PC-9 (cell line): ENCODE measurements around the gene ANKRD63. TPM values are rescaled to one million over a fixed set of nuclear protein-coding genes. Genes with fewer than 3 reads are reported as not detected.

ENCODE experiments used
- BruUV-seq: library from RNA; stranded (reverse); fragments of 400-500 nt; replicated peaks from 2 replicates; lab custom pipeline; 2021; lab: Mats Ljungman, UMichigan
- CTCF ChIA-PET: fragments of 300-600 bp; sonication (Branson Sonifier 250); formaldehyde crosslinking; loops from one replicate; lab custom pipeline; 2022; ENCODE audit warnings: antibody characterized with exemption; lab: Charles Lee
- POLR2A ChIA-PET: fragments of 300-600 bp; sonication (Branson Sonifier 250); formaldehyde crosslinking; loops from one replicate; lab custom pipeline; 2022; ENCODE audit warnings: antibody characterized with exemption; ENCODE audit not compliant: unreplicated experiment; lab: Charles Lee
- DNase-seq, 2 experiments: peaks; one replicate each; pipeline versions ENCODE4 v3.0.0 to v3.0.0-alpha.2; 2015 to 2022; ENCODE audit warnings: mixed read lengths in 1 of 2
- H2AFZ ChIP-seq: fragments of 200-600 bp; sonication (generic); 2 replicates; pipeline ENCODE4 v1.8.1; 2017; ENCODE audit warnings: antibody characterized with exemption
- H3F3A ChIP-seq: fragments of 200-600 bp; sonication (generic); 2 replicates; pipeline ENCODE4 v1.8.1; 2017; ENCODE audit warnings: antibody characterized with exemption, mild to moderate bottlenecking, low read depth; ENCODE audit not compliant: insufficient read depth
- H3K27ac ChIP-seq: fragments of 200-600 bp; sonication (generic); 2 replicates; pipeline ENCODE4 v1.6.1; 2016; ENCODE audit warnings: mixed run types
- H3K27me3 ChIP-seq: fragments of 200-600 bp; sonication (generic); 2 replicates; pipeline ENCODE4 v1.6.1; 2016; ENCODE audit warnings: low read depth, mixed run types; ENCODE audit not compliant: insufficient read depth
- H3K36me3 ChIP-seq: fragments of 200-600 bp; sonication (generic); 2 replicates; pipeline ENCODE4 v1.6.1; 2016; ENCODE audit warnings: low read depth, mixed run types
- H3K4me1 ChIP-seq: fragments of 200-600 bp; sonication (generic); replicated peaks from 2 replicates; pipeline ENCODE4 v1.6.1; 2016; ENCODE audit warnings: mixed run types; ENCODE audit not compliant: insufficient read depth
- H3K4me2 ChIP-seq: fragments of 200-600 bp; sonication (generic); 2 replicates; pipeline ENCODE4 v1.6.1; 2017; ENCODE audit warnings: mixed run types
- H3K4me3 ChIP-seq: fragments of 200-600 bp; sonication (generic); 2 replicates; pipeline ENCODE4 v1.6.1; 2016; ENCODE audit warnings: mixed run types
- H3K79me2 ChIP-seq: fragments of 200-600 bp; sonication (generic); 2 replicates; pipeline ENCODE4 v1.6.1; 2017; ENCODE audit warnings: low read depth, mixed run types
- H3K9me2 ChIP-seq: fragments of 200-600 bp; sonication (generic); 2 replicates; pipeline ENCODE4 v1.8.1; 2017; ENCODE audit warnings: mild to moderate bottlenecking; ENCODE audit not compliant: insufficient read depth
- H3K9me3 ChIP-seq: fragments of 200-600 bp; sonication (generic); 2 replicates; pipeline ENCODE4 v1.8.1; 2016; ENCODE audit warnings: low read depth; ENCODE audit not compliant: insufficient read depth
- H4K20me1 ChIP-seq: fragments of 200-600 bp; sonication (generic); 2 replicates; pipeline ENCODE4 v1.8.1; 2017; ENCODE audit not compliant: insufficient read depth
- EZH2 ChIP-seq: fragments of 200-600 bp; sonication (generic); IDR thresholded peaks from 2 replicates; pipeline ENCODE4 v1.8.0; 2017; ENCODE audit warnings: antibody characterized with exemption, low read depth
- intact Hi-C: fragments of 100-400 bp; cut with micrococcal nuclease; formaldehyde crosslinking; loops from one replicate; pipeline ENCODE4 v1.10.0; 2022; ENCODE audit not compliant: unreplicated experiment
- total RNA-seq: library from RNA; stranded (reverse); gene quantifications from 2 replicates; pipeline ENCODE4 v1.2.3, GENCODE V29; 2021
- TF ChIP-seq, protein P1 (sequence below): fragments of 200-600 bp; sonication (generic); conservative IDR thresholded peaks from 2 replicates; pipeline ENCODE4 v1.6.1; 2017; ENCODE audit warnings: mixed run types, antibody characterized with exemption, mild to moderate bottlenecking, moderate library complexity

The ANKRD63 gene
- total RNA-seq, 1 experiment from 2014 or later, result not detected

DNA sequence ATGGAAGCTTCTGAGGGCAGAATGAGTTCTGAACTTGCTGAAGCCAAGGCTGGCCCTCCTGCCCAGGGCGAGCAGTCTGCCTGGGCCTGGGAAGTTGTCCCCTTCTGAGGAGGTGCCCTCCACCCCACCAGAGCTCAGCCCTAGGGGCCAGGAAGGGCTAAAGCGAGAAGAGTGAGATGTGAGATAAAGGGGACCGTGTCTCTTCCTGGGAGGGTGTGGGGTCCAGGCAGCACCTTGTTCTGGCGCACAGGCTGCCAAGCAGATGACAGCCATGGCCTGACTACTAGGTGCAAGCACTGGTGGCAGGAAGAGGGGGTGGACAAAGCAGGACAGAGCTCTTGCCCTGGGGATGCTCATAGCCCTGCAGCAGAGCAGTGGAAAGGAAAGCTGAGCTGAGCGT, 40.3 kb downstream of the ANKRD63 start:
- no peak overlapping the region for H2AFZ ChIP-seq
- CTCF ChIA-PET, result no interaction called here

DNA sequence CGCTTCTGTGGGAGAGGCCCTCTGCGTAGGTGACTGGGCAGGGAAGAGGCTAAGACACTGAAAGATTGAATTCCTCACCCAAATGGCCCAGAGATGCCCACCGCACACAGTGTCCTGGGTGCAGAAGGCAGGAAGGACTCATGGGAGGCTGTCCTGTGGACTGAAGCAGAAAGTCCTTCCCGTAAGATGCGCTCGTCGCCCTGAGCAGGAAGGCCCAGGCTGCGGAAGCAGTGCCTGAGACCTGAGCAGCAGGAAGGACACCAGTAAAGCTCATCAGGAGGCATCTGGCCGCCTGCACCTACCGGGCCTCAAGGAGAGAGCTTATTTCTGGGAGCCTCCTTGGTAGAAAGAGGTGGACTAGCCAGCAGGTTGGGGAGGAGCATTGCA, 40.7 kb downstream of the ANKRD63 start:
- H3K4me3 ChIP-seq, result no peak overlapping the region
- H3K4me2 ChIP-seq, result no peak overlapping the region
- POLR2A ChIA-PET, result interaction anchor here (0.7 kb wide), 1 partner anchor 31 kb away, joined by 3 read pairs; no protein-coding TSS in a partner anchor
- H3K36me3 ChIP-seq, result no peaks in the 10 kb centered on the region
- no peaks in the 10 kb centered on the region for H4K20me1 ChIP-seq
- TF ChIP-seq, protein P1, sequence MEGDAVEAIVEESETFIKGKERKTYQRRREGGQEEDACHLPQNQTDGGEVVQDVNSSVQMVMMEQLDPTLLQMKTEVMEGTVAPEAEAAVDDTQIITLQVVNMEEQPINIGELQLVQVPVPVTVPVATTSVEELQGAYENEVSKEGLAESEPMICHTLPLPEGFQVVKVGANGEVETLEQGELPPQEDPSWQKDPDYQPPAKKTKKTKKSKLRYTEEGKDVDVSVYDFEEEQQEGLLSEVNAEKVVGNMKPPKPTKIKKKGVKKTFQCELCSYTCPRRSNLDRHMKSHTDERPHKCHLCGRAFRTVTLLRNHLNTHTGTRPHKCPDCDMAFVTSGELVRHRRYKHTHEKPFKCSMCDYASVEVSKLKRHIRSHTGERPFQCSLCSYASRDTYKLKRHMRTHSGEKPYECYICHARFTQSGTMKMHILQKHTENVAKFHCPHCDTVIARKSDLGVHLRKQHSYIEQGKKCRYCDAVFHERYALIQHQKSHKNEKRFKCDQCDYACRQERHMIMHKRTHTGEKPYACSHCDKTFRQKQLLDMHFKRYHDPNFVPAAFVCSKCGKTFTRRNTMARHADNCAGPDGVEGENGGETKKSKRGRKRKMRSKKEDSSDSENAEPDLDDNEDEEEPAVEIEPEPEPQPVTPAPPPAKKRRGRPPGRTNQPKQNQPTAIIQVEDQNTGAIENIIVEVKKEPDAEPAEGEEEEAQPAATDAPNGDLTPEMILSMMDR, result no peak
- no peak overlapping the region for H2AFZ ChIP-seq
- H3K4me1 ChIP-seq, result peaks cover 56% of the 10 kb centered on the region
- DNase-seq, result no peak
- H3F3A ChIP-seq, result peaks cover 22% of the 10 kb centered on the region
- intact Hi-C loops, result no loop called here
- no peaks in the 10 kb centered on the region for H3K79me2 ChIP-seq
- no peaks in the 10 kb centered on the region for H3K9me3 ChIP-seq
- no peaks in the 10 kb centered on the region for H3K9me2 ChIP-seq
- no peaks in the 10 kb centered on the region for H3K27me3 ChIP-seq
- no peak overlapping the region for H3K27ac ChIP-seq
- no TSS peak for BruUV-seq
- CTCF ChIA-PET, result no interaction called here

More for the DNA sequence above, 40.3 kb downstream of the ANKRD63 start:
- intact Hi-C loops, result no loop called here
- H4K20me1 ChIP-seq, result no peaks in the 10 kb centered on the region
- POLR2A ChIA-PET, result interaction anchor here (0.7 kb wide), 1 partner anchor 30 kb away, joined by 3 read pairs; no protein-coding TSS in a partner anchor
- DNase-seq, result no peak
- H3K4me1 ChIP-seq, result peaks cover 56% of the 10 kb centered on the region
- no peak overlapping the region for H3K4me2 ChIP-seq
- no peaks in the 10 kb centered on the region for H3K9me2 ChIP-seq
- no peak overlapping the region for H3K27ac ChIP-seq
- H3K27me3 ChIP-seq, result no peaks in the 10 kb centered on the region
- H3F3A ChIP-seq, result peaks cover 22% of the 10 kb centered on the region
- no peaks in the 10 kb centered on the region for H3K36me3 ChIP-seq
- H3K79me2 ChIP-seq, result no peaks in the 10 kb centered on the region
- no TSS peak for BruUV-seq
- no peaks in the 10 kb centered on the region for H3K9me3 ChIP-seq
- TF ChIP-seq, protein P1, result no peak
- no peak for TF ChIP-seq EZH2
- no peak overlapping the region for H3K4me3 ChIP-seq

DNA sequence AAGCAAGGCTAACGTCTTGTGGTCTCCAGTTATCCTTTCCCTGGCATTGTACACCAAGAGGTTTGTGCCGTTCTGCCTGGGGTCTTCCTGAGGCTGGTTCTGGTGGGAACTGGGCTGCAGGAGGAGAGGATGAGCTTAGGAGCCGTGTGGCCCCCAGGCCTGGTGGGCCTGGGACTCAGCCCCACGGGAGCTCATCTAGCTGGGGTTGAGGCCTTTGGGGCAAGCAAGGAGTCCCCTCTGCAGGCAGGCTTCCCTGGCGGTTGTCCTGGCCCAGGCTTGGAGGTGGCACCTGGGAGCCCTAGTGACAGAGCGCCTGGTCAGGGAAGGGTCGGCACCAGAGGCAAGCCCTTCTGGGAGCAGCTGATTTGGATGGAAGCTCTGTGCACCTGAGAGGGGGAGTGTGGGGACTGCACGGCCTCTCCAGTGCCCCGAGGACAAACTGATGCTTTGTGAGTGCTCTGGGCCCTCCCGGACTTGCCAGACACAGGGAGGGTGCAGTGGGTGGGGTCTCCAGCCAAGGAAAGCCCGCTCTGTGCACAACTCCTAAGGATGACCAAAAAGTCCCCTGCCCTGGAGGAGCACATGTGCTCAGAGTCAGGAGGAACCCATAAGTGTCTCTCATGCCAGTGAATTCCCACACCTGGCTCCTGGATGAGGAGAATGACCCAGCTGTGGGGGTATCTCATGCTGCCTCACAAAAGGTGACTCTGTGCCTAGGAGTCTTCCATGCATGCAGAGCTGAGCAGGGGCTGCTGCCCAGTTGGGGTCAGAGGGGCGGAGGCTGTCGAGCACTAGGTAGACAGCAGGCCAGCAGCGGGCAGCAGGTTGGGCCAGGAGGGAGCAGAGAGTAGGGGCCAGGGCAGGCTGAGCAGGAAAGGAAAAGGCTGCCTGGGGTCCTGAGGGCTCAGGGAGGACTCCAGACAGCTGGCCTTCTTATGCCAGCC, 41.3 kb downstream of the ANKRD63 start:
- no peak for DNase-seq
- Histone ChIP-seq H3K79me2 (no peaks in the 10 kb centered on the region), H2AFZ (no peak overlapping the region), H3K36me3 (no peaks in the 10 kb centered on the region), H3K9me2 (no peaks in the 10 kb centered on the region), H3K4me1 (peaks cover 56% of the 10 kb centered on the region), H4K20me1 (no peaks in the 10 kb centered on the region), H3K27ac (no peak overlapping the region), H3K9me3 (no peaks in the 10 kb centered on the region), H3K27me3 (no peaks in the 10 kb centered on the region), H3K4me3 (no peak overlapping the region), H3F3A (peaks cover 22% of the 10 kb centered on the region), H3K4me2 (peak overlapping the region; percentile 42)
- intact Hi-C loops, result no loop called here
- no TSS peak for BruUV-seq
- TF ChIP-seq, protein P1, result no peak
- no peak for TF ChIP-seq EZH2
- CTCF ChIA-PET, result no interaction called here
- POLR2A ChIA-PET, result interaction anchor here (0.7 kb wide), 1 partner anchor 31 kb away, joined by 3 read pairs; no protein-coding TSS in a partner anchor
